Measurements from ENCODE around the gene MBLAC1. TPM values are rescaled to one million over a fixed set of nuclear protein-coding genes. Genes with fewer than 3 reads are reported as not detected.

Gene MBLAC1
- total and polyA plus RNA-seq, 9 of the 15 experiments (the other 6 are each of a cell fraction or from before 2014, with no cell fraction given) = 0.03 to 3.1 (median 0.52) TPM

GRCh38 chr7:100167912-100168323 lies 41.2 kb downstream of the MBLAC1 start (continued):
- TF ChIP-seq ZNF740 (CRISPR knock-in tag; IDR thresholded peaks at IDR 0.05) (no peak), ZNF740 (tag; IDR thresholded peaks at IDR 0.05) (no peak), BACH1 (tag; IDR thresholded peaks at IDR 0.05) (no peak), ZNF143 (CRISPR knock-in tag; IDR thresholded peaks at IDR 0.05) (peak; percentile 23; the same call in 1 of the 2 replicates), NFRKB (IDR thresholded peaks at IDR 0.05; ENCODE audit: low read depth) (peak; percentile 80; the same call in 1 of the 2 replicates), ZNF41 (CRISPR knock-in tag; conservative IDR thresholded peaks at IDR 0.05) (no peak), FOXK2 (conservative IDR thresholded peaks at IDR 0.05 in 1 of 2, IDR thresholded peaks at IDR 0.05 in 1 of 2; ENCODE audit: low read depth in 2 of 2) (peak; percentile 88 to 89), ZNF239 (CRISPR knock-in tag; IDR thresholded peaks at IDR 0.05) (peak; percentile 89), KLF6 (CRISPR knock-in tag; IDR thresholded peaks at IDR 0.05; ENCODE audit: borderline replicate concordance) (peak; percentile 64; the same call in 1 of the 2 replicates), ZNF75A (CRISPR knock-in tag; IDR thresholded peaks at IDR 0.05) (no peak), LEF1 (IDR thresholded peaks at IDR 0.05) (peak; percentile 94), ZNF232 (CRISPR knock-in tag; IDR thresholded peaks at IDR 0.05) (no peak), E2F3 (CRISPR knock-in tag; IDR thresholded peaks at IDR 0.05) (no peak), FOXO4 (CRISPR knock-in tag; IDR thresholded peaks at IDR 0.05) (no peak), ZNF354B (CRISPR knock-in tag; IDR thresholded peaks at IDR 0.05) (no peak), NR1H2 (CRISPR knock-in tag; IDR thresholded peaks at IDR 0.05) (no peak), PHTF2 (CRISPR knock-in tag; IDR thresholded peaks at IDR 0.05) (no peak), ZBTB11 (CRISPR knock-in tag; IDR thresholded peaks at IDR 0.05) (0 out of 6 replicates have a peak, but pooled peaks of 1 of the 3 experiments have one; percentile 47), FOS (IDR thresholded peaks at IDR 0.05; ENCODE audit: extremely low read depth, insufficient read length) (no peak), POLR2B (IDR thresholded peaks at IDR 0.05; ENCODE audit: low read depth, partially characterized antibody) (peak; percentile 68), ZNF274 (IDR thresholded peaks at IDR 0.05; ENCODE audit: borderline replicate concordance, low read depth, low read length) (no peak), NR3C1 (CRISPR knock-in tag; IDR thresholded peaks at IDR 0.05) (no peak)
- TF ChIP-seq, protein P1, sequence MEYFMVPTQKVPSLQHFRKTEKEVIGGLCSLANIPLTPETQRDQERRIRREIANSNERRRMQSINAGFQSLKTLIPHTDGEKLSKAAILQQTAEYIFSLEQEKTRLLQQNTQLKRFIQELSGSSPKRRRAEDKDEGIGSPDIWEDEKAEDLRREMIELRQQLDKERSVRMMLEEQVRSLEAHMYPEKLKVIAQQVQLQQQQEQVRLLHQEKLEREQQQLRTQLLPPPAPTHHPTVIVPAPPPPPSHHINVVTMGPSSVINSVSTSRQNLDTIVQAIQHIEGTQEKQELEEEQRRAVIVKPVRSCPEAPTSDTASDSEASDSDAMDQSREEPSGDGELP (CRISPR knock-in tag; IDR thresholded peaks at IDR 0.05; ENCODE audit: borderline replicate concordance) = 0 out of 2 replicates have a peak, but pooled peaks have one; percentile 19
